ENCODE data around the gene CBLN3. TPM values are rescaled to one million over a fixed set of nuclear protein-coding genes. Genes with fewer than 3 reads are reported as not detected.

The CBLN3 gene
- total RNA-seq, 1 experiment from 2014 or later = 0.94 TPM

GRCh38 chr14:24417832-24418491 is 11.5 kb downstream of the CBLN3 start:
- DNase-seq (ENCODE audit: low spot score) (no peak), ATAC-seq (no peak)
- Mint-ChIP-seq H3K36me3 (peaks cover 9% of the 10 kb centered on the region; the same call in 1 of the 2 replicates), H3K27ac (no peak overlapping the region), H3K4me3 (no peak overlapping the region), H3K9me3 (no peaks in the 10 kb centered on the region), H3K27me3 (ENCODE audit: low read depth) (peaks cover 30% of the 10 kb centered on the region), H3K4me1 (no peaks in the 10 kb centered on the region)
- ChIA-PET POLR2A (no interaction called here), CTCF (interaction anchor here (1.1 to 5.4 kb wide), 7 partner anchors 9 to 85 kb away, joined by 3 to 37 read pairs (median 4); partner anchors contain the start of genes ADCY4, CBLN3 and KHNYN)
- TF ChIP-seq ATF1 (CRISPR knock-in tag; IDR thresholded peaks at IDR 0.05) (no peak), GABPB1 (CRISPR knock-in tag; IDR thresholded peaks at IDR 0.05) (no peak), ZNF423 (CRISPR knock-in tag; IDR thresholded peaks at IDR 0.05) (no peak), ZNF416 (CRISPR knock-in tag; IDR thresholded peaks at IDR 0.05) (no peak), TEAD4 (CRISPR knock-in tag; IDR thresholded peaks at IDR 0.05) (no peak), USF1 (CRISPR knock-in tag; IDR thresholded peaks at IDR 0.05) (no peak)

- Mint-ChIP-seq H3K27me3 (ENCODE audit: low read depth) (peaks cover 30% of the 10 kb centered on the region), H3K4me3 (no peak overlapping the region), H3K4me1 (no peaks in the 10 kb centered on the region), H3K36me3 (peaks cover 9% of the 10 kb centered on the region; the same call in 1 of the 2 replicates), H3K27ac (no peak overlapping the region), H3K9me3 (no peaks in the 10 kb centered on the region)
- ChIA-PET POLR2A (interaction anchor here (0.9 kb wide), 1 partner anchor 17 kb away, joined by 3 read pairs; no protein-coding TSS in a partner anchor), CTCF (interaction anchor here (0.7 to 5.4 kb wide), 7 partner anchors 10 to 84 kb away, joined by 3 to 37 read pairs (median 4); partner anchors contain the start of genes ADCY4, CBLN3, KHNYN and NYNRIN)
- DNase-seq (ENCODE audit: low spot score) (no peak), ATAC-seq (no peak)
- TF ChIP-seq PREB (CRISPR knock-in tag; IDR thresholded peaks at IDR 0.05; ENCODE audit: borderline replicate concordance) (no peak), SP1 (CRISPR knock-in tag; conservative IDR thresholded peaks at IDR 0.05) (no peak), ZNF423 (CRISPR knock-in tag; IDR thresholded peaks at IDR 0.05) (no peak), KAT7 (CRISPR knock-in tag; IDR thresholded peaks at IDR 0.05; ENCODE audit: borderline replicate concordance) (no peak), ZNF425 (CRISPR knock-in tag; conservative IDR thresholded peaks at IDR 0.05) (no peak), FOXP4 (CRISPR knock-in tag; IDR thresholded peaks at IDR 0.05) (no peak), ZNF232 (CRISPR knock-in tag; IDR thresholded peaks at IDR 0.05) (no peak), ZNF317 (CRISPR knock-in tag; IDR thresholded peaks at IDR 0.05; ENCODE audit: borderline replicate concordance, low read depth) (no peak), MYBL2 (CRISPR knock-in tag; IDR thresholded peaks at IDR 0.05) (no peak), ZNF263 (CRISPR knock-in tag; IDR thresholded peaks at IDR 0.05; ENCODE audit: low read depth) (no peak), STAT6 (CRISPR knock-in tag; conservative IDR thresholded peaks at IDR 0.05; ENCODE audit: low read depth) (no peak), ERG (CRISPR knock-in tag; IDR thresholded peaks at IDR 0.05) (no peak), ZNF121 (CRISPR knock-in tag; IDR thresholded peaks at IDR 0.05) (no peak), CBFB (CRISPR knock-in tag; IDR thresholded peaks at IDR 0.05; ENCODE audit: low read depth) (no peak), SOX15 (CRISPR knock-in tag; IDR thresholded peaks at IDR 0.05) (no peak), NR1H2 (CRISPR knock-in tag; IDR thresholded peaks at IDR 0.05) (no peak), USF2 (CRISPR knock-in tag; IDR thresholded peaks at IDR 0.05) (no peak), RELA (CRISPR knock-in tag; IDR thresholded peaks at IDR 0.05; ENCODE audit: borderline replicate concordance) (no peak), ATF1 (CRISPR knock-in tag; IDR thresholded peaks at IDR 0.05) (no peak)
These were observed 12.4 kb downstream of the CBLN3 start for GRCh38 chr14:24416932-24417619.
